ENCODE data around the gene SLC6A12. TPM values are rescaled to one million over a fixed set of nuclear protein-coding genes. Genes with fewer than 3 reads are reported as not detected.

Gene SLC6A12
- total RNA-seq, 1 experiment from 2014 or later = 0.17 TPM

DNA sequence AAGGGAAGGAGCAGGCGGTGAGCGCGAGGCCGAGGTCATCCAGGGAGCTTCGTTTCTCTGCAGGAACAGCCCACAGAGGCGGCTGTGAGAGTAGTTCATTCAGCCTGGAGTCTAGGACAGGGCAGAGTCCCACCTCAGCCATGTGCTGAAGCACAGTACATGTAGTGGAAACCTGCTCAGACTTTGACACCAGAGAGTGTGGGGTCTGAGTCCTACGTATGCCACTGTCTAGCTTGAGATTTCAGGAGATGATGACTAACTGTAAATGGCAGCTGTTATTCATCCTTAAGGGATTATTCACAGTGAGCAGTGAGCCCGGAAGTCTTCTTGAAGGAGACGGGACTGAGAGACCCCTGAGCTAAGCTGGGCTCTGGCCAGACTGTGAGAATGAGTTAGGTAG, 49.6 kb upstream of the SLC6A12 start:
- Mint-ChIP-seq H3K9me3 (peaks cover 0 to 2% of the 10 kb centered on the region in 2 experiments; a peak in 1 of 5 replicates), H3K27ac (no peak overlapping the region), H3K4me1 (peaks cover 4% of the 10 kb centered on the region in 2 experiments), H3K27me3 (ENCODE audit: low read depth) (peaks cover 6% of the 10 kb centered on the region), H3K36me3 (ENCODE audit: insufficient read depth in 1 of 3, low read depth in 3 of 3) (no peaks in the 10 kb centered on the region), H3K4me3 (no peak overlapping the region)
- Histone ChIP-seq H3K18ac (ENCODE audit: insufficient read length, low read depth, low read length) (no peak overlapping the region), H3K56ac (ENCODE audit: insufficient read length, low read depth, low read length) (no peak overlapping the region), H3K9me3 (ENCODE audit: control insufficient read depth, low read depth, low read length) (no peaks in the 10 kb centered on the region), H2BK5ac (ENCODE audit: insufficient read length, low read length) (no peak overlapping the region), H3K9ac (ENCODE audit: extremely low read depth, insufficient read length, low read length) (no peak overlapping the region), H2BK15ac (ENCODE audit: low read depth, low read length) (no peak overlapping the region), H4K8ac (replicated peaks; ENCODE audit: insufficient read length, low read depth, low read length) (no peak overlapping the region), H4K5ac (ENCODE audit: insufficient read length, low read depth, low read length) (no peak overlapping the region), H3K27me3 (ENCODE audit: insufficient read depth, low read length) (no peaks in the 10 kb centered on the region), H4K20me1 (ENCODE audit: control insufficient read depth, insufficient read depth, insufficient read length) (no peaks in the 10 kb centered on the region), H3K4me1 (ENCODE audit: insufficient read depth, low read length) (no peaks in the 10 kb centered on the region), H3T11ph (ENCODE audit: low read length) (no peak overlapping the region), H3K79me2 (ENCODE audit: insufficient read depth, low read length) (no peaks in the 10 kb centered on the region), H2BK120ac (ENCODE audit: low read depth, low read length, poor library complexity, severe bottlenecking) (no peak overlapping the region), H3K14ac (ENCODE audit: insufficient read depth, low read length) (no peak overlapping the region), H2AFZ (ENCODE audit: low read length) (no peak overlapping the region), H3K23me2 (ENCODE audit: insufficient read length, low read depth, low read length, poor library complexity, severe bottlenecking) (no peaks in the 10 kb centered on the region), H3K4ac (ENCODE audit: low read depth, low read length) (no peak overlapping the region), H3K79me1 (ENCODE audit: insufficient read depth, low read depth, low read length, poor library complexity, severe bottlenecking) (no peaks in the 10 kb centered on the region), H4K91ac (ENCODE audit: insufficient read length, low read depth, low read length) (no peak overlapping the region), H2BK12ac (ENCODE audit: insufficient read length, low read depth, low read length) (no peak overlapping the region), H3K4me2 (ENCODE audit: insufficient read depth, insufficient read length, low read length) (no peak overlapping the region), H2AK5ac (ENCODE audit: insufficient read length, low read length) (no peak overlapping the region), H3K23ac (ENCODE audit: insufficient read length, low read depth, low read length) (no peak overlapping the region), H2BK20ac (ENCODE audit: low read depth, low read length, poor library complexity, severe bottlenecking) (no peak overlapping the region), H3K27ac (ENCODE audit: insufficient read length, low read depth, low read length) (no peak overlapping the region)
- no peak for TF ChIP-seq CTCF (conservative IDR thresholded peaks at IDR 0.05)
- WGBS (ENCODE audit: extremely low coverage, insufficient read length, low lambda C conversion rate) = no CpG with 5 or more reads among the region's 9 CpGs
- no peak for DNase-seq
